ENCODE results near the gene AK1.

DNA sequence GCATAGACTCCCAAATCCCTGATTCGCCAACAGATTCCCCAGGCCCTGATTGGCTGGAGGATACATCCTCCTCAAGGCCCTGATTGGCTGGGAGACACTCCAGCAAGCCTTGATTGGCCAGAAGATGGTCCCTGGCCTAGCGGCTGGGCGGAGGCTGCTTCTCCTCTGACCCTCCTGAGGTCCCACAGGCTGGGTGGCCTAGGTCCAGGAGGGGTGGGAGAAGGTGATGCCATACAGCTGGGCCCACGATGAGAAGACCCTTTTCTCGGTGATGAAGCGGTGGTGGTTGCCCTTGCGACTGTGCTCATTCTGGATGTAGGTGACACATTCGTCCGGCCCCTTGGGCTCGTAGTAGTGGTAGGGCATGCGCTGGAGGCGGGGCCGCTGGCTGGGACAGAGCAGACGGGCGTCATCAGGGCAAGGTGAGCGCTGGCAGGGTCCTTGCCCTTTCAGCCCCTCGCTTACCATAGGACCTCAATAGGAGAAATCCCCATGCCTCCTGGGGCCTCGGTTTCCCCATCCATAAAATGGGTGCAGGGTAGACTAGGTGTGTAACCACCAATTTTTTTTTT lies 9.0 kb upstream of the AK1 start:
- no peak for TF ChIP-seq ZNF274 (IDR thresholded peaks at IDR 0.05; ENCODE audit: low read depth, low read length)
- TF ChIP-seq, protein P1, sequence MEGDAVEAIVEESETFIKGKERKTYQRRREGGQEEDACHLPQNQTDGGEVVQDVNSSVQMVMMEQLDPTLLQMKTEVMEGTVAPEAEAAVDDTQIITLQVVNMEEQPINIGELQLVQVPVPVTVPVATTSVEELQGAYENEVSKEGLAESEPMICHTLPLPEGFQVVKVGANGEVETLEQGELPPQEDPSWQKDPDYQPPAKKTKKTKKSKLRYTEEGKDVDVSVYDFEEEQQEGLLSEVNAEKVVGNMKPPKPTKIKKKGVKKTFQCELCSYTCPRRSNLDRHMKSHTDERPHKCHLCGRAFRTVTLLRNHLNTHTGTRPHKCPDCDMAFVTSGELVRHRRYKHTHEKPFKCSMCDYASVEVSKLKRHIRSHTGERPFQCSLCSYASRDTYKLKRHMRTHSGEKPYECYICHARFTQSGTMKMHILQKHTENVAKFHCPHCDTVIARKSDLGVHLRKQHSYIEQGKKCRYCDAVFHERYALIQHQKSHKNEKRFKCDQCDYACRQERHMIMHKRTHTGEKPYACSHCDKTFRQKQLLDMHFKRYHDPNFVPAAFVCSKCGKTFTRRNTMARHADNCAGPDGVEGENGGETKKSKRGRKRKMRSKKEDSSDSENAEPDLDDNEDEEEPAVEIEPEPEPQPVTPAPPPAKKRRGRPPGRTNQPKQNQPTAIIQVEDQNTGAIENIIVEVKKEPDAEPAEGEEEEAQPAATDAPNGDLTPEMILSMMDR (IDR thresholded peaks at IDR 0.05 in 2 of 3, conservative IDR thresholded peaks at IDR 0.05 in 1 of 3; ENCODE audit: borderline replicate concordance in 1 of 3, insufficient read depth in 1 of 3, low read depth in 2 of 3, low read length in 2 of 3) = no peak
- TF ChIP-seq CBX3 (IDR thresholded peaks at IDR 0.05; ENCODE audit: low read depth) = no peak
- TF ChIP-seq POLR2A (IDR thresholded peaks at IDR 0.05; ENCODE audit: borderline replicate concordance, extremely low read depth, insufficient read depth, insufficient read length) = no peak
- no peak for TF ChIP-seq EZH2 (IDR thresholded peaks at IDR 0.05)
- TF ChIP-seq, protein P2, sequence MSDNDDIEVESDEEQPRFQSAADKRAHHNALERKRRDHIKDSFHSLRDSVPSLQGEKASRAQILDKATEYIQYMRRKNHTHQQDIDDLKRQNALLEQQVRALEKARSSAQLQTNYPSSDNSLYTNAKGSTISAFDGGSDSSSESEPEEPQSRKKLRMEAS (IDR thresholded peaks at IDR 0.05) = no peak
- no peak for TF ChIP-seq SIN3A (IDR thresholded peaks at IDR 0.05; ENCODE audit: low read depth)
- no peak for TF ChIP-seq POLR2AphosphoS5 (IDR thresholded peaks at IDR 0.05; ENCODE audit: low read depth, low read length)
